ENCODE results near the gene COQ8B. TPM values are rescaled to one million over a fixed set of nuclear protein-coding genes. Genes with fewer than 3 reads are reported as not detected.

Gene COQ8B
- total and polyA plus RNA-seq, 7 donors, result 24.7 to 59.3 (median 35.9) TPM

GRCh38 chr19:40690693-40691420 lies 25.8 kb downstream of the COQ8B start:
- 2% methylated on average over 56 of the region's 56 CpGs for whole genome bisulfite sequencing, 2 donors
- H3K27ac ChIP-seq, result peak overlapping the region; percentile 91 to 95 (median 94)
- peaks cover 0 to 43% (median 36%) of the 10 kb centered on the region in 4 donors for H3K4me1 ChIP-seq
- no peaks in the 10 kb centered on the region for H3K27me3 ChIP-seq
- intact Hi-C loops (cut with DNase I), result loop anchor here (1.0 kb wide), 1 partner anchor 23 kb away; no protein-coding TSS in a partner anchor
- peaks cover 5 to 47% (median 15%) of the 10 kb centered on the region in 4 donors for H3K36me3 ChIP-seq
- no peaks in the 10 kb centered on the region for H3K9me3 ChIP-seq
- peak overlapping the region; percentile 46 to 90 (median 78) for H3K4me3 ChIP-seq
- DNase-seq, result peak; percentile 98
- TF ChIP-seq CTCF (IDR thresholded peaks at IDR 0.05) (no peak), POLR2AphosphoS5 (IDR thresholded peaks at IDR 0.05) (peak; percentile 65 to 80 (median 74)), POLR2A (IDR thresholded peaks at IDR 0.05) (peak; percentile 12 to 19), EP300 (IDR thresholded peaks at IDR 0.05) (peak in 2 of 4 donors; percentile 8 to 63)

- no peaks in the 10 kb centered on the region for H3K27me3 ChIP-seq
- peak within 1 kb of the TSS; percentile 91 to 95 (median 94) for H3K27ac ChIP-seq
- no peaks in the 10 kb centered on the region for H3K9me3 ChIP-seq
- peak within 1 kb of the TSS; percentile 46 to 90 (median 78) for H3K4me3 ChIP-seq
- peaks cover 0 to 47% (median 15%) of the 10 kb centered on the region in 4 donors for H3K36me3 ChIP-seq
- 5 to 6% methylated on average over 50 of the region's 50 CpGs for WGBS, 2 donors
- DNase-seq, result no peak
- intact Hi-C loops (cut with DNase I), result loop anchor here (1.0 kb wide), 1 partner anchor 24 kb away; no protein-coding TSS in a partner anchor
- peak; percentile 51 to 82 (median 78) for TF ChIP-seq POLR2AphosphoS5 (IDR thresholded peaks at IDR 0.05)
- no peak for TF ChIP-seq POLR2A (IDR thresholded peaks at IDR 0.05)
- TF ChIP-seq CTCF (IDR thresholded peaks at IDR 0.05), result no peak
- H3K4me1 ChIP-seq, result peaks cover 0 to 43% (median 36%) of the 10 kb centered on the region in 4 donors
Measured at GRCh38 chr19:40690050-40690692, 26.5 kb downstream of the COQ8B start, which contains the start of gene NUMBL. Gene NUMBL, minus strand, starts transcription at chr19:40690651. Its CDS starts 168 bp downstream, at chr19:40690483.

- H3K4me1 ChIP-seq, result peaks cover 0 to 43% (median 36%) of the 10 kb centered on the region in 4 donors
- TF ChIP-seq POLR2AphosphoS5 (IDR thresholded peaks at IDR 0.05) (no peak), EP300 (IDR thresholded peaks at IDR 0.05) (no peak), POLR2A (IDR thresholded peaks at IDR 0.05) (no peak), CTCF (IDR thresholded peaks at IDR 0.05) (no peak)
- H3K36me3 ChIP-seq, result peaks cover 0 to 47% (median 15%) of the 10 kb centered on the region in 4 donors
- no peaks in the 10 kb centered on the region for H3K9me3 ChIP-seq
- intact Hi-C loops (cut with DNase I), result loop anchor here (1.0 kb wide), 1 partner anchor 25 kb away; no protein-coding TSS in a partner anchor
- no peak for DNase-seq
- peak overlapping the region; percentile 46 to 90 (median 78) for H3K4me3 ChIP-seq
- H3K27ac ChIP-seq, result peak overlapping the region; percentile 91 to 95 (median 94)
- no peaks in the 10 kb centered on the region for H3K27me3 ChIP-seq
- WGBS, 2 donors, result 62 to 76% methylated on average over 18 of the region's 18 CpGs
Measured at GRCh38 chr19:40689339-40690049, 27.2 kb downstream of the COQ8B start.

GRCh38 chr19:40688987-40689338 lies 27.7 kb downstream of the COQ8B start:
- Histone ChIP-seq H3K9me3 (no peaks in the 10 kb centered on the region), H3K27ac (peak overlapping the region; percentile 91 to 95 (median 94)), H3K27me3 (no peaks in the 10 kb centered on the region), H3K4me3 (peak overlapping the region; percentile 46 to 90 (median 78)), H3K4me1 (peaks cover 0 to 43% (median 36%) of the 10 kb centered on the region in 4 donors), H3K36me3 (peaks cover 0 to 47% (median 12%) of the 10 kb centered on the region in 4 donors)
- WGBS, 2 donors, result 76 to 78% methylated on average over 4 of the region's 4 CpGs
- DNase-seq, result no peak
- intact Hi-C loops (cut with DNase I), result no loop called here
- no peak for TF ChIP-seq EP300 (IDR thresholded peaks at IDR 0.05)
- no peak for TF ChIP-seq CTCF (IDR thresholded peaks at IDR 0.05)
- no peak for TF ChIP-seq POLR2AphosphoS5 (IDR thresholded peaks at IDR 0.05)
- no peak for TF ChIP-seq POLR2A (IDR thresholded peaks at IDR 0.05)

Measured in sigmoid colon (tissue), 7 donors.